ENCODE data around the gene PACRG. TPM values are rescaled to one million over a fixed set of nuclear protein-coding genes. Genes with fewer than 3 reads are reported as not detected.

The PACRG gene
- polyA plus RNA-seq, 1 of the 3 experiments (the other 2 are of a cell fraction), result 0.56 TPM

DNA sequence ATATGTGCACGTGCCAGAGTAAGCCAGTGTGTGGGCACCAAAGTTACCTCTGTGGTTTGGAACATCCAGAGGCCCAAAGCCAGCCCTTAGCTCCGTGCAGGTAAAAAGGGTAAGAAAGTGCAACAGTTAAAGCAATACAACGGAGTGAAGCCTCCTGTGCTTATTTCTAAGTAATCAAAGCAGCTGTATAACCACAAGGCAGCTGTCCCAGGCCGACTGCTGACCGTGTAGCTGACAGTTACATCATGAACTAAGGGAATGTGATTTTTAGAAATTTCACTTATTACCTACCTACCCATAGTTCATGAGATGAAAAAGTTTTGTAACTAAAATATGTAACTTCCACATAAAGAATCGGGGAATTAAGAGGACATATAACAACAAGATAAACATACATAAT lies 565.5 kb downstream of the PACRG start (continued):
- TF ChIP-seq, protein P1, sequence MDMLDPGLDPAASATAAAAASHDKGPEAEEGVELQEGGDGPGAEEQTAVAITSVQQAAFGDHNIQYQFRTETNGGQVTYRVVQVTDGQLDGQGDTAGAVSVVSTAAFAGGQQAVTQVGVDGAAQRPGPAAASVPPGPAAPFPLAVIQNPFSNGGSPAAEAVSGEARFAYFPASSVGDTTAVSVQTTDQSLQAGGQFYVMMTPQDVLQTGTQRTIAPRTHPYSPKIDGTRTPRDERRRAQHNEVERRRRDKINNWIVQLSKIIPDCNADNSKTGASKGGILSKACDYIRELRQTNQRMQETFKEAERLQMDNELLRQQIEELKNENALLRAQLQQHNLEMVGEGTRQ (IDR thresholded peaks at IDR 0.05; ENCODE audit: borderline replicate concordance, low read depth, low read length), result no peak
- TF ChIP-seq SIN3A (IDR thresholded peaks at IDR 0.05; ENCODE audit: borderline replicate concordance, low read depth, low read length) (no peak), FOSL2 (IDR thresholded peaks at IDR 0.05; ENCODE audit: borderline replicate concordance, low read depth) (no peak)

DNA sequence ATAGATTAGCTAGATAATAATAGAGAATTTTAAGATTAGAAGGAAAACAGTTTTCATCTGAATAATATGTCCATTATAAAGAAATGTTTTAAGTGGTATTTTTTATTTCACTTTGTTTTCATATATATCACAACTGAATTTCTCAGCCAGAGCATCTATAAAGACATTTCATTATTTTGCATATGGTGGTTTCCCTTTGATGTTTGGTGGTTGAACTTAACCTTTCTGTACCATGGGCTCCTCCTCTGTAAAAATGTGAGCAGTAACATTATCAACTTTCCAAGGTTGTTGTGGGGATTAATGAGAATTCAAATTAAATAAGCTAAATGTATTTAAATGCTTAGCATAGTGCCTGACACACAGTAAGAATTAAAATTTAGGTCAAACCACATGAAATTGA lies 567.0 kb downstream of the PACRG start:
- Histone ChIP-seq H3K79me2 (ENCODE audit: insufficient read depth) (no peaks in the 10 kb centered on the region), H3K27ac (ENCODE audit: low read depth in 2 of 2, low read length in 1 of 2) (no peak overlapping the region), H3F3A (replicated peaks; ENCODE audit: insufficient read depth) (no peaks in the 10 kb centered on the region), H3K4me1 (ENCODE audit: control insufficient read depth in 1 of 2, insufficient read depth in 2 of 2, low read depth in 1 of 2, low read length in 1 of 2) (no peaks in the 10 kb centered on the region), H3K4me2 (no peak overlapping the region), H3K9me2 (no peaks in the 10 kb centered on the region), H2AFZ (ENCODE audit: low read depth) (no peak overlapping the region), H3K36me3 (replicated peaks in 1 of 2; ENCODE audit: control insufficient read depth in 1 of 2, insufficient read depth in 2 of 2, low read length in 1 of 2) (no peaks in the 10 kb centered on the region), H3K4me3 (ENCODE audit: low read depth in 2 of 2, low read length in 1 of 2) (no peak overlapping the region), H4K20me1 (ENCODE audit: insufficient read depth) (no peaks in the 10 kb centered on the region), H3K27me3 (ENCODE audit: insufficient read depth) (no peaks in the 10 kb centered on the region), H3K9ac (no peak overlapping the region), H3K9me3 (no peaks in the 10 kb centered on the region)
- TF ChIP-seq, protein P2, sequence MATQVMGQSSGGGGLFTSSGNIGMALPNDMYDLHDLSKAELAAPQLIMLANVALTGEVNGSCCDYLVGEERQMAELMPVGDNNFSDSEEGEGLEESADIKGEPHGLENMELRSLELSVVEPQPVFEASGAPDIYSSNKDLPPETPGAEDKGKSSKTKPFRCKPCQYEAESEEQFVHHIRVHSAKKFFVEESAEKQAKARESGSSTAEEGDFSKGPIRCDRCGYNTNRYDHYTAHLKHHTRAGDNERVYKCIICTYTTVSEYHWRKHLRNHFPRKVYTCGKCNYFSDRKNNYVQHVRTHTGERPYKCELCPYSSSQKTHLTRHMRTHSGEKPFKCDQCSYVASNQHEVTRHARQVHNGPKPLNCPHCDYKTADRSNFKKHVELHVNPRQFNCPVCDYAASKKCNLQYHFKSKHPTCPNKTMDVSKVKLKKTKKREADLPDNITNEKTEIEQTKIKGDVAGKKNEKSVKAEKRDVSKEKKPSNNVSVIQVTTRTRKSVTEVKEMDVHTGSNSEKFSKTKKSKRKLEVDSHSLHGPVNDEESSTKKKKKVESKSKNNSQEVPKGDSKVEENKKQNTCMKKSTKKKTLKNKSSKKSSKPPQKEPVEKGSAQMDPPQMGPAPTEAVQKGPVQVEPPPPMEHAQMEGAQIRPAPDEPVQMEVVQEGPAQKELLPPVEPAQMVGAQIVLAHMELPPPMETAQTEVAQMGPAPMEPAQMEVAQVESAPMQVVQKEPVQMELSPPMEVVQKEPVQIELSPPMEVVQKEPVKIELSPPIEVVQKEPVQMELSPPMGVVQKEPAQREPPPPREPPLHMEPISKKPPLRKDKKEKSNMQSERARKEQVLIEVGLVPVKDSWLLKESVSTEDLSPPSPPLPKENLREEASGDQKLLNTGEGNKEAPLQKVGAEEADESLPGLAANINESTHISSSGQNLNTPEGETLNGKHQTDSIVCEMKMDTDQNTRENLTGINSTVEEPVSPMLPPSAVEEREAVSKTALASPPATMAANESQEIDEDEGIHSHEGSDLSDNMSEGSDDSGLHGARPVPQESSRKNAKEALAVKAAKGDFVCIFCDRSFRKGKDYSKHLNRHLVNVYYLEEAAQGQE (IDR thresholded peaks at IDR 0.05; ENCODE audit: low read depth, low read length), result no peak
- no peak for TF ChIP-seq NRF1 (IDR thresholded peaks at IDR 0.05; ENCODE audit: low read depth, low read length)
- TF ChIP-seq JUND (IDR thresholded peaks at IDR 0.05), result no peak
- TF ChIP-seq, protein P3, sequence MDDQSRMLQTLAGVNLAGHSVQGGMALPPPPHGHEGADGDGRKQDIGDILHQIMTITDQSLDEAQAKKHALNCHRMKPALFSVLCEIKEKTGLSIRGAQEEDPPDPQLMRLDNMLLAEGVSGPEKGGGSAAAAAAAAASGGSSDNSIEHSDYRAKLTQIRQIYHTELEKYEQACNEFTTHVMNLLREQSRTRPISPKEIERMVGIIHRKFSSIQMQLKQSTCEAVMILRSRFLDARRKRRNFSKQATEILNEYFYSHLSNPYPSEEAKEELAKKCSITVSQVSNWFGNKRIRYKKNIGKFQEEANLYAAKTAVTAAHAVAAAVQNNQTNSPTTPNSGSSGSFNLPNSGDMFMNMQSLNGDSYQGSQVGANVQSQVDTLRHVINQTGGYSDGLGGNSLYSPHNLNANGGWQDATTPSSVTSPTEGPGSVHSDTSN (IDR thresholded peaks at IDR 0.05), result no peak
- TF ChIP-seq TEAD4 (IDR thresholded peaks at IDR 0.05; ENCODE audit: borderline replicate concordance, insufficient read depth), result no peak
- ChIA-PET POLR2A (no interaction called here), CTCF (interaction anchor here (0.7 to 0.8 kb wide), 2 partner anchors 9 to 356 kb away, joined by 3 read pairs; no protein-coding TSS in a partner anchor)
- no peak for DNase-seq

DNA sequence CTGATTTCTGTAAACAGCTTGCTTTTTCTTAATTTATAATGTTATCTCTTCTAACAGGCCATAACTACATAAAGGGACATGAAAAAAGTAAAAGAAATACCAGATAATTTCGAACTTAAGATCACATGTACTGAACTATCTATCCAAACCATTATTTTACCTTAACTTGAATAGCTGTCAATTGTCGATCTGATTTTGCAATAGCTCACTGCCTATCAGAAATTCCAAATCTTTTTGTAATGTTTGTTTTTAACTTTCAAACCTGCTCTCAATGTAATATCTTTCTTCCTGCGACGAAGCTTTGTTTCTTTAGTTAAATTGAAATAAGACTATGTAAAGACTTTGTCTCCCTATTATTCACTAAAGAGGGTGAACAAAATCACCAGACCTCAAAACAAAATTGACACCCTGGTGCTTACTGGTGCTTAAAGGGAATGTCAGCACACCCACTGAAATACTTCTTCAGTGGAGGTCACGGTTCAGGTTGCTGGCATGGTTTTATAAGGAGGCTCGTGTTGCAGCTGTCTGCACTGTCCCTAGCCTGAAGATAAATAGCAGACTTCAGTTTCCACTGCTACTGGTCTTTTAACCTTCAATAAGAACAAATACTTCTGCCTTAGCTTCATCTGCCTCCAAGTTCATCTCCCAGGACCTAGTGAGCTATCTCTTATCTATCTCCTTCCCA lies 569.2 kb downstream of the PACRG start:
- Histone ChIP-seq H3K36me3 (replicated peaks in 1 of 2; ENCODE audit: control insufficient read depth in 1 of 2, insufficient read depth in 2 of 2, low read length in 1 of 2) (no peaks in the 10 kb centered on the region), H3K27me3 (ENCODE audit: insufficient read depth) (no peaks in the 10 kb centered on the region), H3K9ac (no peak overlapping the region), H3K27ac (ENCODE audit: low read depth in 2 of 2, low read length in 1 of 2) (no peak overlapping the region), H2AFZ (ENCODE audit: low read depth) (no peak overlapping the region), H3K9me3 (no peaks in the 10 kb centered on the region), H3K4me1 (ENCODE audit: control insufficient read depth in 1 of 2, insufficient read depth in 2 of 2, low read depth in 1 of 2, low read length in 1 of 2) (no peaks in the 10 kb centered on the region), H3K79me2 (ENCODE audit: insufficient read depth) (no peaks in the 10 kb centered on the region), H4K20me1 (ENCODE audit: insufficient read depth) (no peaks in the 10 kb centered on the region), H3K4me2 (no peak overlapping the region), H3F3A (replicated peaks; ENCODE audit: insufficient read depth) (no peaks in the 10 kb centered on the region), H3K4me3 (ENCODE audit: low read depth in 2 of 2, low read length in 1 of 2) (no peak overlapping the region), H3K9me2 (no peaks in the 10 kb centered on the region)
- DNase-seq, result no peak
- POLR2A ChIA-PET, result no interaction called here
- CTCF ChIA-PET, result interaction anchor here (1.0 kb wide), 1 partner anchor 10 kb away, joined by 6 read pairs; no protein-coding TSS in a partner anchor
- WGBS (ENCODE audit: low lambda C conversion rate), result 59% methylated on average over 6 of the region's 6 CpGs
- no peak for TF ChIP-seq FOXM1 (IDR thresholded peaks at IDR 0.05; ENCODE audit: low read depth)
- no peak for TF ChIP-seq SIN3A (IDR thresholded peaks at IDR 0.05; ENCODE audit: borderline replicate concordance, low read depth, low read length)
- TF ChIP-seq YY1 (IDR thresholded peaks at IDR 0.05; ENCODE audit: low read depth), result no peak
- no peak for TF ChIP-seq NRF1 (IDR thresholded peaks at IDR 0.05; ENCODE audit: low read depth, low read length)
- no peak for TF ChIP-seq SMC3 (IDR thresholded peaks at IDR 0.05; ENCODE audit: low read depth, low read length)
- TF ChIP-seq NFIC (IDR thresholded peaks at IDR 0.05; ENCODE audit: borderline replicate concordance), result no peak
- no peak for TF ChIP-seq GATA2 (CRISPR knock-in tag; IDR thresholded peaks at IDR 0.05)
- no peak for TF ChIP-seq RFX5 (IDR thresholded peaks at IDR 0.05; ENCODE audit: low read length)
- TF ChIP-seq RCOR1 (IDR thresholded peaks at IDR 0.05; ENCODE audit: low read length), result no peak
- TF ChIP-seq, protein P4, sequence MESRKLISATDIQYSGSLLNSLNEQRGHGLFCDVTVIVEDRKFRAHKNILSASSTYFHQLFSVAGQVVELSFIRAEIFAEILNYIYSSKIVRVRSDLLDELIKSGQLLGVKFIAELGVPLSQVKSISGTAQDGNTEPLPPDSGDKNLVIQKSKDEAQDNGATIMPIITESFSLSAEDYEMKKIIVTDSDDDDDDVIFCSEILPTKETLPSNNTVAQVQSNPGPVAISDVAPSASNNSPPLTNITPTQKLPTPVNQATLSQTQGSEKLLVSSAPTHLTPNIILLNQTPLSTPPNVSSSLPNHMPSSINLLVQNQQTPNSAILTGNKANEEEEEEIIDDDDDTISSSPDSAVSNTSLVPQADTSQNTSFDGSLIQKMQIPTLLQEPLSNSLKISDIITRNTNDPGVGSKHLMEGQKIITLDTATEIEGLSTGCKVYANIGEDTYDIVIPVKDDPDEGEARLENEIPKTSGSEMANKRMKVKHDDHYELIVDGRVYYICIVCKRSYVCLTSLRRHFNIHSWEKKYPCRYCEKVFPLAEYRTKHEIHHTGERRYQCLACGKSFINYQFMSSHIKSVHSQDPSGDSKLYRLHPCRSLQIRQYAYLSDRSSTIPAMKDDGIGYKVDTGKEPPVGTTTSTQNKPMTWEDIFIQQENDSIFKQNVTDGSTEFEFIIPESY (IDR thresholded peaks at IDR 0.05; ENCODE audit: borderline replicate concordance, low read depth), result no peak
- TF ChIP-seq CHD2 (IDR thresholded peaks at IDR 0.05; ENCODE audit: low read length, partially characterized antibody), result no peak
